ENCODE results near the gene TSSK3.
A peak's percentile ranks its signal among the peaks of the same experiment; 100 is the strongest.
"Not testable (repeated sequence)": the region's sequence is repeated elsewhere in the genome, so short reads cannot be mapped to it uniquely, and the experiment has no call there.

TSSK3 gene

GRCh38 chr1:32338637-32339145 is 23.6 kb upstream of the TSSK3 start:
- DNase-seq (ENCODE audit: low spot score) = no peak

GRCh38 chr1:32339363-32339978 is 22.9 kb upstream of the TSSK3 start:
- DNase-seq (ENCODE audit: low spot score) = peak; percentile 46

- DNase-seq (ENCODE audit: low spot score) = peak; percentile 52
Observed at GRCh38 chr1:32341186-32341757, 21.1 kb upstream of the TSSK3 start.

- no peak for DNase-seq (ENCODE audit: low spot score)
Observed at GRCh38 chr1:32341971-32342370, 20.4 kb upstream of the TSSK3 start.

- no peak for DNase-seq (ENCODE audit: low spot score)
Observed at GRCh38 chr1:32342704-32343103, 19.6 kb upstream of the TSSK3 start.

- no peak for DNase-seq (ENCODE audit: low spot score)
Observed at GRCh38 chr1:32345289-32345827, 17.0 kb upstream of the TSSK3 start.

- no peak for DNase-seq (ENCODE audit: low spot score)
Observed at GRCh38 chr1:32346532-32347157, 15.7 kb upstream of the TSSK3 start.

GRCh38 chr1:32349211-32349708 is 13.1 kb upstream of the TSSK3 start:
- DNase-seq (ENCODE audit: low spot score) = no peak

GRCh38 chr1:32350785-32351398 is 11.4 kb upstream of the TSSK3 start:
- DNase-seq (ENCODE audit: low spot score) = peak; percentile 67

- DNase-seq (ENCODE audit: low spot score) = peak; percentile 94
Observed at GRCh38 chr1:32351399-32352238, 10.7 kb upstream of the TSSK3 start.

GRCh38 chr1:32352239-32352745 is 10.0 kb upstream of the TSSK3 start:
- no peak for DNase-seq (ENCODE audit: low spot score)

GRCh38 chr1:32352831-32353383 is 9.4 kb upstream of the TSSK3 start:
- DNase-seq (ENCODE audit: low spot score) = no peak

GRCh38 chr1:32353431-32353830 is 8.9 kb upstream of the TSSK3 start:
- no peak for DNase-seq (ENCODE audit: low spot score)

- DNase-seq (ENCODE audit: low spot score) = no peak
Observed at GRCh38 chr1:32353886-32354570, 8.3 kb upstream of the TSSK3 start.

- not testable (repeated sequence) for DNase-seq (ENCODE audit: low spot score)
Observed at GRCh38 chr1:32355778-32356177, 6.6 kb upstream of the TSSK3 start.

- DNase-seq (ENCODE audit: low spot score) = no peak
Observed at GRCh38 chr1:32356478-32356877, 5.9 kb upstream of the TSSK3 start.

- no peak for DNase-seq (ENCODE audit: low spot score)
Observed at GRCh38 chr1:32357614-32358013, 4.7 kb upstream of the TSSK3 start.

- no peak for DNase-seq (ENCODE audit: low spot score)
Observed at GRCh38 chr1:32358435-32358834, 3.9 kb upstream of the TSSK3 start.

GRCh38 chr1:32361308-32361673 is 1.0 kb upstream of the TSSK3 start:
- no peak for DNase-seq (ENCODE audit: low spot score)

- DNase-seq (ENCODE audit: low spot score) = peak; percentile 74
Observed at GRCh38 chr1:32361674-32362473, 465 bp upstream of the TSSK3 start.
